Natural killer cell (primary cell): Measurements from ENCODE around the gene TRAFD1. TPM values are rescaled to one million over a fixed set of nuclear protein-coding genes. Genes with fewer than 3 reads are reported as not detected.
A peak's percentile ranks its signal among the peaks of the same experiment; 100 is the strongest.

Experiments used
- ATAC-seq, 3 donors: fragments of 150-1000 bp in 2 of 3; fragments of 200-7000 bp in 1 of 3; cut with Tn5 transposase; 1 replicate in 1 of 3; 2 replicates in 2 of 3; pipeline ENCODE4 v1.10.0; 2021; ENCODE audit warnings: mild to moderate bottlenecking in 2 of 3, moderate library complexity in 2 of 3
- DNase-seq, 2 donors: peaks; one replicate each; pipeline versions ENCODE4 v3.0.0 to v3.0.0-alpha.2; 2013 to 2021; ENCODE audit warnings: mixed read lengths in 1 of 2
- H3K27ac ChIP-seq: one replicate; pipeline ENCODE4 v1.5.1; 2013; ENCODE audit warnings: mild to moderate bottlenecking, low read length
- H3K27me3 ChIP-seq: one replicate; pipeline ENCODE4 v1.6.1; 2013; ENCODE audit warnings: low read length; ENCODE audit not compliant: control insufficient read depth, insufficient read depth
- H3K36me3 ChIP-seq: one replicate; pipeline ENCODE4 v1.6.1; 2013; ENCODE audit warnings: low read length; ENCODE audit not compliant: control insufficient read depth, insufficient read depth
- H3K4me1 ChIP-seq: one replicate; pipeline ENCODE4 v1.6.1; 2013; ENCODE audit warnings: low read length; ENCODE audit not compliant: control insufficient read depth, insufficient read depth
- H3K4me3 ChIP-seq: one replicate; pipeline ENCODE4 v1.5.1; 2013; ENCODE audit warnings: low read length
- H3K9me3 ChIP-seq: one replicate; pipeline ENCODE4 v1.6.1; 2013; ENCODE audit warnings: low read length; ENCODE audit not compliant: control insufficient read depth, insufficient read depth
- H3K27ac Mint-ChIP-seq, 2 donors: one replicate each; pipeline ENCODE4 v1.8.0; 2022; ENCODE audit warnings: mild to moderate bottlenecking in 2 of 2, mixed read lengths in 2 of 2, moderate library complexity in 1 of 2
- H3K27me3 Mint-ChIP-seq, 2 donors: one replicate each; pipeline ENCODE4 v1.8.0; 2022; ENCODE audit warnings: low read depth in 2 of 2, mixed read lengths in 2 of 2
- H3K36me3 Mint-ChIP-seq: one replicate; pipeline ENCODE4 v1.8.0; 2022; ENCODE audit warnings: mixed read lengths
- H3K4me1 Mint-ChIP-seq, 2 donors: one replicate each; pipeline ENCODE4 v1.8.0; 2022; ENCODE audit warnings: mixed read lengths in 2 of 2
- H3K4me3 Mint-ChIP-seq: one replicate; pipeline ENCODE4 v1.8.0; 2022; ENCODE audit warnings: mild to moderate bottlenecking, moderate library complexity, mixed read lengths
- H3K9me3 Mint-ChIP-seq, 2 donors: one replicate each; pipeline ENCODE4 v1.8.0; 2022; ENCODE audit warnings: mixed read lengths in 2 of 2
- CTCF ChIP-seq: fragments of 200-600 bp; IDR thresholded peaks from one replicate; pipeline ENCODE4 v1.8.0; 2022; ENCODE audit warnings: antibody characterized with exemption
- WGBS: methylation state at CpG from one replicate; pipeline ENCODE4 v1.1.7; 2013; ENCODE audit warnings: missing lambda C conversion rate; ENCODE audit not compliant: insufficient coverage; 5-methylcytosine and 5-hydroxymethylcytosine counted together
- intact Hi-C: fragments of 100-400 bp; cut with micrococcal nuclease; formaldehyde crosslinking; loops from one replicate; pipeline ENCODE4 v1.14.2; 2022
- total RNA-seq, 4 donors: library from RNA; stranded (reverse); fragments of 120-200 nt in 1 of 4; gene quantifications; one replicate each; pipeline versions ENCODE4 v1.2.3 to v1.2.4, GENCODE V29; 2013 to 2022

TRAFD1 gene
- total RNA-seq, 3 donors from 2014 or later (not counting 1 experiment from before 2014, with no cell fraction given): 35.8 to 45.3 (median 45.2) TPM

- peaks cover 5% of the 10 kb centered on the region for H3K4me1 ChIP-seq
- no peaks in the 10 kb centered on the region for H3K27me3 Mint-ChIP-seq
- DNase-seq (no peak), ATAC-seq (no peak)
- no peak overlapping the region for H3K27ac Mint-ChIP-seq
- no peak overlapping the region for H3K4me3 ChIP-seq
- peaks cover 51% of the 10 kb centered on the region for H3K36me3 ChIP-seq
- H3K9me3 Mint-ChIP-seq: no peaks in the 10 kb centered on the region
- intact Hi-C loops: no loop called here
- no peak for TF ChIP-seq CTCF
- H3K4me1 Mint-ChIP-seq: peaks cover 18 to 29% of the 10 kb centered on the region in 2 donors
- no peak overlapping the region for H3K4me3 Mint-ChIP-seq
- H3K27ac ChIP-seq: no peak overlapping the region
- H3K27me3 ChIP-seq: no peaks in the 10 kb centered on the region
- over 99% methylated on average over 3 of the region's 3 CpGs for WGBS
- no peaks in the 10 kb centered on the region for H3K9me3 ChIP-seq
- H3K36me3 Mint-ChIP-seq: no peaks in the 10 kb centered on the region
These were observed 9.4 kb downstream of the TRAFD1 start for GRCh38 chr12:112134731-112135130.

GRCh38 chr12:112140728-112141127, 15.4 kb downstream of the TRAFD1 start:
- H3K4me3 ChIP-seq: no peak overlapping the region
- peak overlapping the region; percentile 14 to 41 for H3K27ac Mint-ChIP-seq
- peaks cover 77% of the 10 kb centered on the region for H3K36me3 ChIP-seq
- H3K4me1 Mint-ChIP-seq: no peaks in the 10 kb centered on the region
- H3K4me3 Mint-ChIP-seq: no peak overlapping the region
- ATAC-seq (no peak), DNase-seq (no peak)
- no peaks in the 10 kb centered on the region for H3K27me3 ChIP-seq
- 96% methylated on average over 5 of the region's 5 CpGs for WGBS
- no peaks in the 10 kb centered on the region for H3K9me3 Mint-ChIP-seq
- peaks cover 22% of the 10 kb centered on the region for H3K36me3 Mint-ChIP-seq
- no peak for TF ChIP-seq CTCF
- H3K4me1 ChIP-seq: no peaks in the 10 kb centered on the region
- H3K27ac ChIP-seq: no peak overlapping the region
- no peaks in the 10 kb centered on the region for H3K27me3 Mint-ChIP-seq
- intact Hi-C loops: no loop called here
- no peaks in the 10 kb centered on the region for H3K9me3 ChIP-seq

- DNase-seq (no peak), ATAC-seq (no peak)
- Histone ChIP-seq H3K9me3 (no peaks in the 10 kb centered on the region), H3K27me3 (no peaks in the 10 kb centered on the region), H3K36me3 (peaks cover 73% of the 10 kb centered on the region), H3K4me3 (no peak overlapping the region), H3K27ac (no peak overlapping the region), H3K4me1 (no peaks in the 10 kb centered on the region)
- WGBS: 89% methylated on average over 1 of the region's 1 CpG
- Mint-ChIP-seq H3K9me3 (no peaks in the 10 kb centered on the region), H3K36me3 (peaks cover 13% of the 10 kb centered on the region), H3K27me3 (no peaks in the 10 kb centered on the region), H3K4me3 (no peak overlapping the region), H3K4me1 (no peaks in the 10 kb centered on the region), H3K27ac (peak overlapping the region in 1 of 2 donors; percentile 59)
- no peak for TF ChIP-seq CTCF
- intact Hi-C loops: no loop called here
These were observed 20.8 kb downstream of the TRAFD1 start for GRCh38 chr12:112146123-112146522.

- ATAC-seq (no peak), DNase-seq (no peak)
- Mint-ChIP-seq H3K36me3 (peaks cover 13% of the 10 kb centered on the region), H3K4me3 (no peak overlapping the region), H3K27me3 (no peaks in the 10 kb centered on the region), H3K4me1 (no peaks in the 10 kb centered on the region), H3K9me3 (no peaks in the 10 kb centered on the region), H3K27ac (no peak overlapping the region)
- WGBS: 95% methylated on average over 3 of the region's 3 CpGs
- TF ChIP-seq CTCF: no peak
- no peaks in the 10 kb centered on the region for H3K9me3 ChIP-seq
- H3K27me3 ChIP-seq: no peaks in the 10 kb centered on the region
- H3K36me3 ChIP-seq: peaks cover 77% of the 10 kb centered on the region
- intact Hi-C loops: no loop called here
- H3K4me1 ChIP-seq: no peaks in the 10 kb centered on the region
- H3K4me3 ChIP-seq: no peak overlapping the region
- H3K27ac ChIP-seq: no peak overlapping the region
These were observed 22.7 kb downstream of the TRAFD1 start for GRCh38 chr12:112148031-112148513.
